Astrocyte (in vitro differentiated cells and primary cell): ENCODE measurements around the gene IQGAP2.

Experiments
- EZH2 ChIP-seq: IDR thresholded peaks from 2 replicates; pipeline ENCODE4 v1.6.1; 2012; ENCODE audit warnings: mild to moderate bottlenecking, low read length, inconsistent platforms; ENCODE audit not compliant: insufficient read depth
- TF ChIP-seq, protein P1 (sequence below): IDR thresholded peaks from 2 replicates; pipeline ENCODE4 v1.5.1; 2011; ENCODE audit warnings: low read depth, mild to moderate bottlenecking, inconsistent platforms, low read length, moderate library complexity; ENCODE audit not compliant: insufficient read depth

DNA sequence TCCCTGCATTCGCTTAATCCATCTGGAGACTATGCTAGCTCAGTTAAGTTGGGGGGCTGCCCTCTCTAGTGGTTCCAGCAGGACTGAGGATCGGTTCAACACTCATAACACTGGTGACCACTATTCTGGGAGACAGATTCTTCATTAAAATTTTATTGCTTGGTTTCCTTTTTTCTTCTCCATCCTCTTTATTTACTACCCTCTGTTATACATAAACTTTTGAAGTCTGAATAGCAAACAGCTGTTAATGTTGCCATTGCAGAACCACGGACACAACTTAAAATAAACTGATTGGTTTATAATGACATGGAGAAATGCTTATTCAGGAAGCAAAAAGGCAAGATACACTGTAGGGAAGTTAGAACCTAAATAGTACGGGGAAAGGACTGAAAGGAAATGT is 22.1 kb downstream of the IQGAP2 start:
- TF ChIP-seq, protein P1, sequence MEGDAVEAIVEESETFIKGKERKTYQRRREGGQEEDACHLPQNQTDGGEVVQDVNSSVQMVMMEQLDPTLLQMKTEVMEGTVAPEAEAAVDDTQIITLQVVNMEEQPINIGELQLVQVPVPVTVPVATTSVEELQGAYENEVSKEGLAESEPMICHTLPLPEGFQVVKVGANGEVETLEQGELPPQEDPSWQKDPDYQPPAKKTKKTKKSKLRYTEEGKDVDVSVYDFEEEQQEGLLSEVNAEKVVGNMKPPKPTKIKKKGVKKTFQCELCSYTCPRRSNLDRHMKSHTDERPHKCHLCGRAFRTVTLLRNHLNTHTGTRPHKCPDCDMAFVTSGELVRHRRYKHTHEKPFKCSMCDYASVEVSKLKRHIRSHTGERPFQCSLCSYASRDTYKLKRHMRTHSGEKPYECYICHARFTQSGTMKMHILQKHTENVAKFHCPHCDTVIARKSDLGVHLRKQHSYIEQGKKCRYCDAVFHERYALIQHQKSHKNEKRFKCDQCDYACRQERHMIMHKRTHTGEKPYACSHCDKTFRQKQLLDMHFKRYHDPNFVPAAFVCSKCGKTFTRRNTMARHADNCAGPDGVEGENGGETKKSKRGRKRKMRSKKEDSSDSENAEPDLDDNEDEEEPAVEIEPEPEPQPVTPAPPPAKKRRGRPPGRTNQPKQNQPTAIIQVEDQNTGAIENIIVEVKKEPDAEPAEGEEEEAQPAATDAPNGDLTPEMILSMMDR = no peak
- TF ChIP-seq EZH2 = no peak
